ENCODE data around the gene PIK3R6. TPM values are rescaled to one million over a fixed set of nuclear protein-coding genes. Genes with fewer than 3 reads are reported as not detected.

PIK3R6 gene
- total and polyA plus RNA-seq, 2 of the 4 experiments (the other 2 are of a cell fraction) = not detected

DNA sequence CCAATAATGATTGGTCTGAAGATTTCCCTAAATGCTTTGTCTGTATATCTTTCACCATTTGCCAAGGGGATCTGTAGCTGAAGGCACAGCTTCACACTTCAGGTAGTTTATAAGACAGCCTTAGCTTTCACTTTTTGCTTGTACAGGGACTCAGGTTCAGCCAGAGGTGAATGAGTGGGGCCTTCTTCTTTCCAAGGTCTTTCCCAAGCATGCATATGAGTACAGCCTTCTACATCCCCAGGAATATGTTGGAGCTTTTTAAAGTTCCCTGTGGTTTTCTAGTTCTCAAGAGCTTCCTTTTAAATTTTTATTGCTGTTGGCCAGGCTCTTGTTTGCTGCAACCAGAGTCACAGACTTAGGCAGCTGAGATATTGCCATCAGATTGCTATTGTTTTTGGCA, 91.2 kb downstream of the PIK3R6 start:
- H3K4me1 ChIP-seq (ENCODE audit: control insufficient read depth, insufficient read depth, low read length) = no peaks in the 10 kb centered on the region
- H2AK5ac ChIP-seq (ENCODE audit: low read depth, low read length) = no peak overlapping the region
- no peak overlapping the region for H2BK15ac ChIP-seq (ENCODE audit: low read depth, low read length)
- H3K23ac ChIP-seq (ENCODE audit: low read depth, low read length) = no peak overlapping the region
- no TSS peak for BruUV-seq (replicated peaks)
- H3K56ac ChIP-seq (ENCODE audit: extremely low read depth, insufficient read depth, low read length) = no peak overlapping the region
- H2AFZ ChIP-seq (replicated peaks; ENCODE audit: low read length, poor library complexity) = no peak overlapping the region
- no peak overlapping the region for H3K4ac ChIP-seq (ENCODE audit: low read depth, low read length)
- ChIA-PET POLR2A (ENCODE audit: unreplicated experiment) (no interaction called here), CTCF (interaction anchor here (2.1 kb wide), 1 partner anchor 10 kb away, joined by 9 read pairs; no protein-coding TSS in a partner anchor)
- H3K9ac ChIP-seq (ENCODE audit: low read depth, low read length) = no peak overlapping the region
- ATAC-seq (ENCODE audit: low read depth) (no peak), DNase-seq (no peak)
- H4K20me1 ChIP-seq (ENCODE audit: insufficient read depth, low read length) = no peaks in the 10 kb centered on the region
- H3K79me1 ChIP-seq (ENCODE audit: low read depth in 1 of 2, low read length in 2 of 2) = no peaks in the 10 kb centered on the region
- H2AK9ac ChIP-seq (replicated peaks; ENCODE audit: low read depth, low read length, poor library complexity) = no peak overlapping the region
- dilution Hi-C loops (cut with HindIII; ENCODE audit: low sequenced_read_pairs, unreplicated experiment) (no loop called here), in situ Hi-C loops (cut with MboI; ENCODE audit: low sequenced_read_pairs) (loop anchor here (25.0 kb wide), 1 partner anchor 761 kb away; no protein-coding TSS in a partner anchor), intact Hi-C loops (cut with micrococcal nuclease) (no loop called here)
- no peak overlapping the region for H4K8ac ChIP-seq (ENCODE audit: low read depth in 2 of 2, low read length in 2 of 2)
- TF ChIP-seq CHD1 (IDR thresholded peaks at IDR 0.05; ENCODE audit: low read depth, low read length) (no peak), CEBPB (IDR thresholded peaks at IDR 0.05; ENCODE audit: low read depth, low read length) (no peak), MAZ (IDR thresholded peaks at IDR 0.05; ENCODE audit: borderline replicate concordance, low read depth, low read length) (no peak), RCOR1 (IDR thresholded peaks at IDR 0.05; ENCODE audit: insufficient replicate concordance, low read length) (no peak), NFE2L2 (IDR thresholded peaks at IDR 0.05; ENCODE audit: low read depth, low read length) (no peak), FOS (IDR thresholded peaks at IDR 0.05; ENCODE audit: low read depth, low read length) (no peak), POLR2A (IDR thresholded peaks at IDR 0.05; ENCODE audit: low read depth, low read length) (no peak), RFX5 (IDR thresholded peaks at IDR 0.05; ENCODE audit: low read depth, low read length) (no peak), SMC3 (IDR thresholded peaks at IDR 0.05; ENCODE audit: low read depth, low read length) (no peak), MAFK (IDR thresholded peaks at IDR 0.05; ENCODE audit: low read depth, low read length) (no peak), RAD21 (IDR thresholded peaks at IDR 0.05; ENCODE audit: low read length) (no peak), MXI1 (IDR thresholded peaks at IDR 0.05; ENCODE audit: borderline replicate concordance, low read depth, low read length) (no peak)
- TF ChIP-seq, protein P1, sequence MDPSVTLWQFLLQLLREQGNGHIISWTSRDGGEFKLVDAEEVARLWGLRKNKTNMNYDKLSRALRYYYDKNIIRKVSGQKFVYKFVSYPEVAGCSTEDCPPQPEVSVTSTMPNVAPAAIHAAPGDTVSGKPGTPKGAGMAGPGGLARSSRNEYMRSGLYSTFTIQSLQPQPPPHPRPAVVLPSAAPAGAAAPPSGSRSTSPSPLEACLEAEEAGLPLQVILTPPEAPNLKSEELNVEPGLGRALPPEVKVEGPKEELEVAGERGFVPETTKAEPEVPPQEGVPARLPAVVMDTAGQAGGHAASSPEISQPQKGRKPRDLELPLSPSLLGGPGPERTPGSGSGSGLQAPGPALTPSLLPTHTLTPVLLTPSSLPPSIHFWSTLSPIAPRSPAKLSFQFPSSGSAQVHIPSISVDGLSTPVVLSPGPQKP (IDR thresholded peaks at IDR 0.05; ENCODE audit: borderline replicate concordance, low read depth, low read length) = no peak
- TF ChIP-seq, protein P2, sequence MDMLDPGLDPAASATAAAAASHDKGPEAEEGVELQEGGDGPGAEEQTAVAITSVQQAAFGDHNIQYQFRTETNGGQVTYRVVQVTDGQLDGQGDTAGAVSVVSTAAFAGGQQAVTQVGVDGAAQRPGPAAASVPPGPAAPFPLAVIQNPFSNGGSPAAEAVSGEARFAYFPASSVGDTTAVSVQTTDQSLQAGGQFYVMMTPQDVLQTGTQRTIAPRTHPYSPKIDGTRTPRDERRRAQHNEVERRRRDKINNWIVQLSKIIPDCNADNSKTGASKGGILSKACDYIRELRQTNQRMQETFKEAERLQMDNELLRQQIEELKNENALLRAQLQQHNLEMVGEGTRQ (IDR thresholded peaks at IDR 0.05; ENCODE audit: low read depth, low read length) = no peak
- TF ChIP-seq, protein P3, sequence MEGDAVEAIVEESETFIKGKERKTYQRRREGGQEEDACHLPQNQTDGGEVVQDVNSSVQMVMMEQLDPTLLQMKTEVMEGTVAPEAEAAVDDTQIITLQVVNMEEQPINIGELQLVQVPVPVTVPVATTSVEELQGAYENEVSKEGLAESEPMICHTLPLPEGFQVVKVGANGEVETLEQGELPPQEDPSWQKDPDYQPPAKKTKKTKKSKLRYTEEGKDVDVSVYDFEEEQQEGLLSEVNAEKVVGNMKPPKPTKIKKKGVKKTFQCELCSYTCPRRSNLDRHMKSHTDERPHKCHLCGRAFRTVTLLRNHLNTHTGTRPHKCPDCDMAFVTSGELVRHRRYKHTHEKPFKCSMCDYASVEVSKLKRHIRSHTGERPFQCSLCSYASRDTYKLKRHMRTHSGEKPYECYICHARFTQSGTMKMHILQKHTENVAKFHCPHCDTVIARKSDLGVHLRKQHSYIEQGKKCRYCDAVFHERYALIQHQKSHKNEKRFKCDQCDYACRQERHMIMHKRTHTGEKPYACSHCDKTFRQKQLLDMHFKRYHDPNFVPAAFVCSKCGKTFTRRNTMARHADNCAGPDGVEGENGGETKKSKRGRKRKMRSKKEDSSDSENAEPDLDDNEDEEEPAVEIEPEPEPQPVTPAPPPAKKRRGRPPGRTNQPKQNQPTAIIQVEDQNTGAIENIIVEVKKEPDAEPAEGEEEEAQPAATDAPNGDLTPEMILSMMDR (conservative IDR thresholded peaks at IDR 0.05; ENCODE audit: low read depth, low read length) = no peak
- no peak overlapping the region for H4K91ac ChIP-seq (ENCODE audit: insufficient read depth, low read depth, low read length)
- no peak overlapping the region for H3K4me2 ChIP-seq (ENCODE audit: low read depth, low read length)
- no peak overlapping the region for H4K5ac ChIP-seq (ENCODE audit: low read depth, low read length)
- H3K36me3 ChIP-seq (ENCODE audit: control insufficient read depth, insufficient read depth, low read length) = no peaks in the 10 kb centered on the region
- H3K27ac ChIP-seq (ENCODE audit: insufficient read depth, low read length) = no peak overlapping the region
- peaks cover 5% of the 10 kb centered on the region for H3K27me3 ChIP-seq (ENCODE audit: control insufficient read depth, insufficient read depth, low read length)
- H3K9me3 ChIP-seq (ENCODE audit: control insufficient read depth, insufficient read depth, low read length) = no peaks in the 10 kb centered on the region
- H3K18ac ChIP-seq (ENCODE audit: low read depth, low read length) = no peak overlapping the region
- no peak overlapping the region for H3K14ac ChIP-seq (replicated peaks; ENCODE audit: low read depth, low read length)
- H3K9me1 ChIP-seq (ENCODE audit: insufficient read depth, low read length) = no peaks in the 10 kb centered on the region
- H3K4me3 ChIP-seq (ENCODE audit: insufficient read depth, low read depth, low read length) = no peak overlapping the region
- H2BK120ac ChIP-seq (ENCODE audit: low read depth, low read length) = no peak overlapping the region
- H2BK5ac ChIP-seq (ENCODE audit: low read depth, low read length, poor library complexity, severe bottlenecking) = no peak overlapping the region
- no peak overlapping the region for H2BK20ac ChIP-seq (ENCODE audit: low read depth, low read length)
